ENCODE measurements around the gene FHAD1.

Gene FHAD1

GRCh38 chr1:15412843-15413242, 165.8 kb downstream of the FHAD1 start:
- Histone ChIP-seq H2AFZ (ENCODE audit: low read length, unreplicated experiment) (no peak overlapping the region), H3K79me2 (ENCODE audit: control insufficient read depth, insufficient read depth, low read length, unreplicated experiment) (peaks cover 57% of the 10 kb centered on the region)

GRCh38 chr1:15413563-15414444, 166.8 kb downstream of the FHAD1 start:
- Histone ChIP-seq H3K4me3 (ENCODE audit: low read depth, low read length) (no peak overlapping the region), H3K4me1 (ENCODE audit: control insufficient read depth, insufficient read depth, low read length, unreplicated experiment) (peaks cover 44% of the 10 kb centered on the region), H3K27me3 (ENCODE audit: insufficient read depth, low read length) (no peaks in the 10 kb centered on the region), H2AFZ (ENCODE audit: low read length, unreplicated experiment) (no peak overlapping the region), H3K79me2 (ENCODE audit: control insufficient read depth, insufficient read depth, low read length, unreplicated experiment) (peaks cover 61% of the 10 kb centered on the region), H3K36me3 (ENCODE audit: insufficient read depth, low read length) (0 out of 2 replicates have a peak, but pooled peaks cover 5% of the 10 kb centered on the region), H3K27ac (ENCODE audit: low read depth, low read length) (no peak overlapping the region)

More at GRCh38 chr1:15412843-15413242, 165.8 kb downstream of the FHAD1 start:
- no peaks in the 10 kb centered on the region for H3K27me3 ChIP-seq (ENCODE audit: insufficient read depth, low read length)
- no peak overlapping the region for H3K27ac ChIP-seq (ENCODE audit: low read depth, low read length)
- no peak overlapping the region for H3K4me3 ChIP-seq (ENCODE audit: low read depth, low read length)
- 0 out of 2 replicates have a peak, but pooled peaks cover 5% of the 10 kb centered on the region for H3K36me3 ChIP-seq (ENCODE audit: insufficient read depth, low read length)
- peaks cover 49% of the 10 kb centered on the region for H3K4me1 ChIP-seq (ENCODE audit: control insufficient read depth, insufficient read depth, low read length, unreplicated experiment)

GRCh38 chr1:15414445-15414983, 167.5 kb downstream of the FHAD1 start:
- no peaks in the 10 kb centered on the region for H3K27me3 ChIP-seq (ENCODE audit: insufficient read depth, low read length)
- 0 out of 2 replicates have a peak, but pooled peaks cover 5% of the 10 kb centered on the region for H3K36me3 ChIP-seq (ENCODE audit: insufficient read depth, low read length)
- H3K27ac ChIP-seq (ENCODE audit: low read depth, low read length), result no peak overlapping the region
- no peak overlapping the region for H2AFZ ChIP-seq (ENCODE audit: low read length, unreplicated experiment)
- peaks cover 45% of the 10 kb centered on the region for H3K4me1 ChIP-seq (ENCODE audit: control insufficient read depth, insufficient read depth, low read length, unreplicated experiment)
- peaks cover 68% of the 10 kb centered on the region for H3K79me2 ChIP-seq (ENCODE audit: control insufficient read depth, insufficient read depth, low read length, unreplicated experiment)
- H3K4me3 ChIP-seq (ENCODE audit: low read depth, low read length), result no peak overlapping the region

GRCh38 chr1:15417059-15417934, 170.3 kb downstream of the FHAD1 start:
- no peaks in the 10 kb centered on the region for H3K27me3 ChIP-seq (ENCODE audit: insufficient read depth, low read length)
- no peak overlapping the region for H3K4me3 ChIP-seq (ENCODE audit: low read depth, low read length)
- H3K79me2 ChIP-seq (ENCODE audit: control insufficient read depth, insufficient read depth, low read length, unreplicated experiment), result peaks cover 64% of the 10 kb centered on the region
- H2AFZ ChIP-seq (ENCODE audit: low read length, unreplicated experiment), result no peak overlapping the region
- H3K36me3 ChIP-seq (ENCODE audit: insufficient read depth, low read length), result 0 out of 2 replicates have a peak, but pooled peaks cover 5% of the 10 kb centered on the region
- H3K4me1 ChIP-seq (ENCODE audit: control insufficient read depth, insufficient read depth, low read length, unreplicated experiment), result peaks cover 34% of the 10 kb centered on the region
- peak overlapping the region; percentile 85 for H3K27ac ChIP-seq (ENCODE audit: low read depth, low read length)

- no peak overlapping the region for H3K27ac ChIP-seq (ENCODE audit: low read depth, low read length)
- H3K4me3 ChIP-seq (ENCODE audit: low read depth, low read length), result no peak overlapping the region
- no peak overlapping the region for H2AFZ ChIP-seq (ENCODE audit: low read length, unreplicated experiment)
- H3K36me3 ChIP-seq (ENCODE audit: insufficient read depth, low read length), result 0 out of 2 replicates have a peak, but pooled peaks cover 5% of the 10 kb centered on the region
- peaks cover 34% of the 10 kb centered on the region for H3K4me1 ChIP-seq (ENCODE audit: control insufficient read depth, insufficient read depth, low read length, unreplicated experiment)
- H3K79me2 ChIP-seq (ENCODE audit: control insufficient read depth, insufficient read depth, low read length, unreplicated experiment), result peaks cover 50% of the 10 kb centered on the region
- H3K27me3 ChIP-seq (ENCODE audit: insufficient read depth, low read length), result no peaks in the 10 kb centered on the region
These were observed 171.9 kb downstream of the FHAD1 start for GRCh38 chr1:15418806-15419515.

GRCh38 chr1:15420853-15421465, 173.9 kb downstream of the FHAD1 start:
- H3K4me1 ChIP-seq (ENCODE audit: control insufficient read depth, insufficient read depth, low read length, unreplicated experiment), result peaks cover 31% of the 10 kb centered on the region

GRCh38 chr1:15422871-15423270, 175.8 kb downstream of the FHAD1 start:
- peaks cover 41% of the 10 kb centered on the region for H3K79me2 ChIP-seq (ENCODE audit: control insufficient read depth, insufficient read depth, low read length, unreplicated experiment)
- no peak overlapping the region for H2AFZ ChIP-seq (ENCODE audit: low read length, unreplicated experiment)
- H3K4me3 ChIP-seq (ENCODE audit: low read depth, low read length), result no peak overlapping the region
- H3K27ac ChIP-seq (ENCODE audit: low read depth, low read length), result no peak overlapping the region
- H3K4me1 ChIP-seq (ENCODE audit: control insufficient read depth, insufficient read depth, low read length, unreplicated experiment), result peaks cover 25% of the 10 kb centered on the region
- no peaks in the 10 kb centered on the region for H3K27me3 ChIP-seq (ENCODE audit: insufficient read depth, low read length)
- no peaks in the 10 kb centered on the region for H3K36me3 ChIP-seq (ENCODE audit: insufficient read depth, low read length)

More at GRCh38 chr1:15420853-15421465, 173.9 kb downstream of the FHAD1 start:
- peaks cover 41% of the 10 kb centered on the region for H3K79me2 ChIP-seq (ENCODE audit: control insufficient read depth, insufficient read depth, low read length, unreplicated experiment)
- H3K4me3 ChIP-seq (ENCODE audit: low read depth, low read length), result no peak overlapping the region
- H3K36me3 ChIP-seq (ENCODE audit: insufficient read depth, low read length), result no peaks in the 10 kb centered on the region
- no peak overlapping the region for H2AFZ ChIP-seq (ENCODE audit: low read length, unreplicated experiment)
- no peaks in the 10 kb centered on the region for H3K27me3 ChIP-seq (ENCODE audit: insufficient read depth, low read length)
- H3K27ac ChIP-seq (ENCODE audit: low read depth, low read length), result no peak overlapping the region

GRCh38 chr1:15423355-15424077, 176.5 kb downstream of the FHAD1 start:
- Histone ChIP-seq H3K4me1 (ENCODE audit: control insufficient read depth, insufficient read depth, low read length, unreplicated experiment) (peaks cover 23% of the 10 kb centered on the region), H2AFZ (ENCODE audit: low read length, unreplicated experiment) (no peak overlapping the region), H3K4me3 (ENCODE audit: low read depth, low read length) (no peak overlapping the region), H3K27ac (ENCODE audit: low read depth, low read length) (no peak overlapping the region), H3K36me3 (ENCODE audit: insufficient read depth, low read length) (no peaks in the 10 kb centered on the region), H3K27me3 (ENCODE audit: insufficient read depth, low read length) (no peaks in the 10 kb centered on the region), H3K79me2 (ENCODE audit: control insufficient read depth, insufficient read depth, low read length, unreplicated experiment) (peaks cover 39% of the 10 kb centered on the region)

- Histone ChIP-seq H2AFZ (ENCODE audit: low read length, unreplicated experiment) (no peak overlapping the region), H3K27me3 (ENCODE audit: insufficient read depth, low read length) (no peaks in the 10 kb centered on the region), H3K79me2 (ENCODE audit: control insufficient read depth, insufficient read depth, low read length, unreplicated experiment) (peaks cover 32% of the 10 kb centered on the region), H3K27ac (ENCODE audit: low read depth, low read length) (no peak overlapping the region), H3K4me1 (ENCODE audit: control insufficient read depth, insufficient read depth, low read length, unreplicated experiment) (peaks cover 17% of the 10 kb centered on the region), H3K4me3 (ENCODE audit: low read depth, low read length) (no peak overlapping the region), H3K36me3 (ENCODE audit: insufficient read depth, low read length) (no peaks in the 10 kb centered on the region; the same call in 1 of the 2 replicates)
These were observed 177.2 kb downstream of the FHAD1 start for GRCh38 chr1:15424146-15424667.

All from ACC112 (cell line).